Naive thymus-derived CD4-positive, alpha-beta T cell (primary cell): ENCODE results near the gene LIMS2. TPM values are rescaled to one million over a fixed set of nuclear protein-coding genes. Genes with fewer than 3 reads are reported as not detected.

Experiments
- ATAC-seq: fragments of 150-1000 bp; cut with Tn5 transposase; 2 replicates; pipeline ENCODE4 v1.10.0; 2021; ENCODE audit warnings: mild to moderate bottlenecking, moderate library complexity
- CTCF ChIA-PET: fragments of 350-600 bp; sonication (Branson Sonifier 250); formaldehyde crosslinking; loops from one replicate; lab custom pipeline; 2021; ENCODE audit warnings: antibody characterized with exemption; lab: Charles Lee
- POLR2A ChIA-PET: fragments of 350-600 bp; sonication (Branson Sonifier 250); formaldehyde crosslinking; loops from one replicate; lab custom pipeline; 2021; ENCODE audit warnings: antibody characterized with exemption, inconsistent platforms; lab: Charles Lee
- DNase-seq, 9 donors: peaks; one replicate each; pipeline versions ENCODE4 v3.0.0 to v3.0.0-alpha.2; 2020 to 2022; ENCODE audit warnings: mixed read lengths in 1 of 9
- H3K27ac ChIP-seq: one replicate; pipeline ENCODE4 v1.7.0; 2013; ENCODE audit warnings: mild to moderate bottlenecking, low read depth, low read length, moderate library complexity
- H3K27me3 ChIP-seq, 2 donors: one replicate each; pipeline ENCODE4 v1.7.0; 2013; ENCODE audit warnings: low read length in 2 of 2, mild to moderate bottlenecking in 2 of 2, moderate library complexity in 2 of 2; ENCODE audit not compliant: control insufficient read depth in 2 of 2, insufficient read depth in 2 of 2
- H3K36me3 ChIP-seq, 3 experiments: 1 replicate in 2 of 3; 2 replicates in 1 of 3; pipeline ENCODE4 v1.7.0; 2013; ENCODE audit warnings: low read length in 3 of 3, mild to moderate bottlenecking in 3 of 3, moderate library complexity in 1 of 3; ENCODE audit not compliant: insufficient read depth in 3 of 3, control insufficient read depth in 2 of 3
- H3K4me1 ChIP-seq, 2 donors: one replicate each; pipeline ENCODE4 v1.7.0; 2013; ENCODE audit warnings: low read length in 2 of 2, mild to moderate bottlenecking in 2 of 2, moderate library complexity in 1 of 2; ENCODE audit not compliant: control insufficient read depth in 2 of 2, insufficient read depth in 2 of 2
- H3K4me3 ChIP-seq: 2 replicates; pipeline ENCODE4 v1.7.0; 2013; ENCODE audit warnings: mild to moderate bottlenecking, low read length
- H3K9me3 ChIP-seq, 3 experiments: 1 replicate in 2 of 3; 2 replicates in 1 of 3; pipeline ENCODE4 v1.7.0; 2013; ENCODE audit warnings: low read length in 3 of 3; ENCODE audit not compliant: control insufficient read depth in 2 of 3
- H3K27ac Mint-ChIP-seq, 9 donors: one replicate each; pipeline ENCODE4 v1.8.0; 2020 to 2022; ENCODE audit warnings: mixed read lengths in 9 of 9, mild to moderate bottlenecking in 8 of 9, moderate library complexity in 5 of 9, inconsistent platforms in 2 of 9
- H3K27me3 Mint-ChIP-seq, 5 donors: one replicate each; pipeline ENCODE4 v1.8.0; 2021 to 2022; ENCODE audit warnings: mixed read lengths in 5 of 5, mild to moderate bottlenecking in 1 of 5
- H3K36me3 Mint-ChIP-seq, 5 donors: one replicate each; pipeline ENCODE4 v1.8.0; 2020 to 2022; ENCODE audit warnings: mixed read lengths in 5 of 5, mild to moderate bottlenecking in 3 of 5, inconsistent platforms in 1 of 5
- H3K4me1 Mint-ChIP-seq, 7 donors: one replicate each; pipeline ENCODE4 v1.8.0; 2020 to 2022; ENCODE audit warnings: mixed read lengths in 7 of 7, mild to moderate bottlenecking in 3 of 7, inconsistent platforms in 1 of 7
- H3K4me3 Mint-ChIP-seq, 10 donors: one replicate each; pipeline ENCODE4 v1.8.0; 2020 to 2022; ENCODE audit warnings: mild to moderate bottlenecking in 10 of 10, mixed read lengths in 10 of 10, moderate library complexity in 6 of 10, inconsistent platforms in 2 of 10
- H3K9me3 Mint-ChIP-seq, 11 donors: one replicate each; pipeline ENCODE4 v1.8.0; 2020 to 2022; ENCODE audit warnings: mixed read lengths in 11 of 11, mild to moderate bottlenecking in 4 of 11, inconsistent platforms in 1 of 11, moderate library complexity in 1 of 11
- intact Hi-C, 2 donors: fragments of 100-400 bp; cut with micrococcal nuclease; formaldehyde crosslinking; loops; one replicate each; pipeline ENCODE4 v1.15.1; 2023
- polyA plus RNA-seq, 2 donors: library from polyadenylated mRNA; unstranded; fragments of 300-500 nt; fragmentation: Illumina TruSeq; gene quantifications; one replicate each; pipeline ENCODE4 v1.2.3, GENCODE V29; 2021
- total RNA-seq, 6 experiments: library from RNA in 5 of 6; stranded (reverse) in 5 of 6; gene quantifications; 1 replicate in 5 of 6; 2 replicates in 1 of 6; pipeline ENCODE4 v1.2.3 and lab custom pipeline; 2021 to 2026

LIMS2 gene
- total and polyA plus RNA-seq, 7 experiments from 2014 or later = 5.3 to 27.0 (median 11.0) TPM

DNA sequence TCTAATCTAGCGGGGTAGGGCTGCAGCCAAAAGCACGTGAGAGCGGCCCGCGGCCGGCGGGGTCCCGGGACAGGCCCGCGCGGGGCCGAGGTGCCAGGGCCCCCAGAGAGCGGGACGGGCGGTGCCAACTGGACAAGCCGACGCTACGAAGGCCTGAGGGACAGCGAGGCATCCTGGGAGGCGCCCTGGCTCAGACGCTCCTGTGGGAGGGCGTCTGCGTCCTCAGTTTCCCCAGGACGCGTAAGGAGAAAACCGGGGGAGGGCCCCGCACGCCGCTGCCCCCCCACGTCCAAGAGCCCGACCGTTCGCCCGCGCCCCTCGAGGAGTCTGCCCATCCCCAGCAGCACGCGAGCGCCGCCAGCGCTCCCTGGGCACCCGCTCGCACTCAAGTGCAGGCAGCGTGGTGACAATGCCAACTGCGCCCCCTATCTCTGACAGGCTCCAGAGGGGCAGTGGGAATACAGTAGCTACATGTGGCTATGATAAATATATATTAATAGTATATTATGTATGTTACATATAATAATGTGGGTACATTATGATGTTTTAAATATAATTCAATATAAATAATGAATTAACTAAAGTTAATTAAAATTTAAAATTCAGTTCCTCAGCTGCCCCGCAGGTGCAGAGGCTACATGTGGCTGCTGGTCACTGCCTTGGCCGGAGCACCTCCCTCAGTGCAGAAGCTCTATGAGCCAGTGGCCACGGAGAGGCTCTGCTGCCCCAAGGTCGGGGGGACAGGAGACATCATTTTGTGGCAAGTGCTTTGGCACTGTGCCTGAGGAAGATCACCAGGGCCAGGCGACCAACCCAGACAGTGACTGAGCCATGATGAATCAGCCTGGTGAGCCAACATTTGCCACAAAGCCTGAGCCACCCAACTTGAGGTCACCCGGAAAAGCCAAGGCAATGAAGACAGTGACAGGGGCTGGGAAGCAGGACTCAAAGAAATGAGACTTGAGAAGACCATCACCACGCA, 20.5 kb upstream of the LIMS2 start:
- Histone ChIP-seq H3K27ac (no peak overlapping the region), H3K36me3 (no peaks in the 10 kb centered on the region), H3K9me3 (peaks cover 0 to 2% (median 0%) of the 10 kb centered on the region in 3 experiments), H3K4me3 (no peak overlapping the region), H3K27me3 (no peaks in the 10 kb centered on the region), H3K4me1 (peaks cover 4 to 6% of the 10 kb centered on the region in 2 donors)
- DNase-seq (peak in 8 of 9 donors; percentile 14 to 58 (median 52)), ATAC-seq (peak; percentile 44)
- POLR2A ChIA-PET = no interaction called here
- H3K9me3 Mint-ChIP-seq = peaks cover 8 to 17% (median 15%) of the 10 kb centered on the region in 11 donors
- CTCF ChIA-PET = interaction anchor here (0.8 kb wide), 2 partner anchors 11 to 105 kb away, joined by 3 to 5 read pairs; no protein-coding TSS in a partner anchor
- H3K27me3 Mint-ChIP-seq = peaks cover 0 to 3% (median 0%) of the 10 kb centered on the region in 5 donors
- peak overlapping the region in 5 of 10 donors; percentile 35 to 54 (median 38) for H3K4me3 Mint-ChIP-seq
- intact Hi-C loops = no loop called here
- H3K36me3 Mint-ChIP-seq = peaks cover 7 to 22% (median 11%) of the 10 kb centered on the region in 5 donors
- H3K27ac Mint-ChIP-seq = no peak overlapping the region
- H3K4me1 Mint-ChIP-seq = peaks cover 0 to 13% (median 8%) of the 10 kb centered on the region in 7 donors

DNA sequence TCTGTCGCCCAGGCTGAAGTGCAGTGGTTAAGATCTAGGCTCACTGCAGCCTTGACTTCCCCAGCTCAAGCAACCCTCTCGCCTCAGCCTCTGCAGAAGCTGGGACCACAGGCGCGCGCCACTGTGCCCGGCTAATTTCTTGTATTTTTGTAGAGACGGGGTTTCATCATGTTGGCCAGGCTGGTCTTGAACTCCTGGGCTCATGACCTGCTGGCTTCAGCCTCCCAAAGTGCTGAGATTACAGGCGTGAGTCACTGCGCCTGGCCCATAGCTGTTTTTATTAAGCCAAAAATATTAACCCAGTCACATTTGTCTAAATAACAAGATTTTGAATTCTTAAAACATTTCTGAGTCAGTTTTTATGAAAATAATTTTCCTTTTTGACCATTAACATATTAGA, 19.7 kb upstream of the LIMS2 start:
- Histone ChIP-seq H3K36me3 (no peaks in the 10 kb centered on the region), H3K27ac (no peak overlapping the region), H3K4me3 (no peak overlapping the region), H3K9me3 (peaks cover 0 to 9% (median 0%) of the 10 kb centered on the region in 3 experiments), H3K4me1 (no peaks in the 10 kb centered on the region), H3K27me3 (no peaks in the 10 kb centered on the region)
- ATAC-seq (no peak), DNase-seq (no peak)
- Mint-ChIP-seq H3K27me3 (peaks cover 0 to 3% (median 0%) of the 10 kb centered on the region in 5 donors), H3K9me3 (peaks cover 8 to 25% (median 15%) of the 10 kb centered on the region in 11 donors), H3K4me1 (peaks cover 0 to 5% (median under 1%) of the 10 kb centered on the region in 7 donors), H3K4me3 (no peak overlapping the region), H3K36me3 (peaks cover 7 to 23% (median 11%) of the 10 kb centered on the region in 5 donors), H3K27ac (no peak overlapping the region)
- ChIA-PET CTCF (no interaction called here), POLR2A (no interaction called here)
- intact Hi-C loops = no loop called here

- Histone ChIP-seq H3K27ac (no peak overlapping the region), H3K27me3 (no peaks in the 10 kb centered on the region), H3K4me3 (no peak overlapping the region), H3K36me3 (no peaks in the 10 kb centered on the region), H3K9me3 (peaks cover 0 to 9% (median 0%) of the 10 kb centered on the region in 3 experiments), H3K4me1 (no peaks in the 10 kb centered on the region)
- POLR2A ChIA-PET = interaction anchor here (1.7 kb wide), 1 partner anchor 11 kb away, joined by 4 read pairs; the partner anchor contains the start of gene SFT2D3
- Mint-ChIP-seq H3K27me3 (peaks cover 0 to 29% (median 0%) of the 10 kb centered on the region in 5 donors), H3K27ac (no peak overlapping the region), H3K9me3 (peaks cover 8 to 44% (median 22%) of the 10 kb centered on the region in 11 donors), H3K36me3 (peaks cover 7 to 15% (median 12%) of the 10 kb centered on the region in 5 donors), H3K4me1 (no peaks in the 10 kb centered on the region), H3K4me3 (no peak overlapping the region)
- intact Hi-C loops = no loop called here
- no peak for ATAC-seq
- DNase-seq = no peak
- CTCF ChIA-PET = no interaction called here
Observed at GRCh38 chr2:127690696-127691095, 15.4 kb upstream of the LIMS2 start.

DNA sequence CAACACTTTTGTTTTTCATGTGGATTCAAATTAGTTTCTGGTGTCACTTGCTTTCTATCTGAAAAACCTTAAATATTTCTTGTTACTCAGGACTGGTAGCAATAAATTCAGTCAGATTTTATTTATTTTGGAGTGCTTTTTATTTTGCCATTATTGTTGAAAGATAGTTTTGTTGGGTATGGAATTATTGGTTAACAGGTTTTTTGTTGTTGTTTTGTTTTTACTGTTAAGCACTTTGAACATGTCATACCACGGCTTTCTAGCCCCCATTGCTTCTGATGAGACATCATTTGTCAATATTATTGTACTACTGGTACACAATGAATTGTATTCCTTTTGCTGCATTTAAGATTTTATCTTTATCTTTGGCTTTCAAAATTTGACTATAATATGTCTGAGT, 13.1 kb upstream of the LIMS2 start:
- Mint-ChIP-seq H3K4me3 (no peak overlapping the region), H3K27ac (no peak overlapping the region), H3K27me3 (peaks cover 0 to 37% (median 0%) of the 10 kb centered on the region in 5 donors), H3K36me3 (peaks cover 7 to 15% (median 12%) of the 10 kb centered on the region in 5 donors), H3K9me3 (peaks cover 8 to 44% (median 22%) of the 10 kb centered on the region in 11 donors), H3K4me1 (no peaks in the 10 kb centered on the region)
- intact Hi-C loops = no loop called here
- ChIA-PET POLR2A (no interaction called here), CTCF (no interaction called here)
- no peaks in the 10 kb centered on the region for H3K36me3 ChIP-seq
- no peaks in the 10 kb centered on the region for H3K27me3 ChIP-seq
- DNase-seq (no peak), ATAC-seq (no peak)
- peaks cover 0 to 9% (median 0%) of the 10 kb centered on the region in 3 experiments for H3K9me3 ChIP-seq
- no peak overlapping the region for H3K4me3 ChIP-seq
- H3K4me1 ChIP-seq = no peaks in the 10 kb centered on the region
- no peak overlapping the region for H3K27ac ChIP-seq

- H3K4me1 ChIP-seq = no peaks in the 10 kb centered on the region
- ChIA-PET CTCF (no interaction called here), POLR2A (no interaction called here)
- DNase-seq = no peak
- intact Hi-C loops = no loop called here
- peaks cover 0 to 4% (median 0%) of the 10 kb centered on the region in 3 experiments for H3K9me3 ChIP-seq
- H3K36me3 ChIP-seq = no peaks in the 10 kb centered on the region
- Mint-ChIP-seq H3K9me3 (peaks cover 0 to 25% (median 7%) of the 10 kb centered on the region in 11 donors), H3K4me1 (peaks cover 0 to 11% (median 5%) of the 10 kb centered on the region in 7 donors), H3K4me3 (no peak overlapping the region), H3K27ac (no peak overlapping the region), H3K27me3 (peaks cover 0 to 56% (median 0%) of the 10 kb centered on the region in 5 donors), H3K36me3 (peaks cover 0 to 6% (median 0%) of the 10 kb centered on the region in 5 donors)
- no peak overlapping the region for H3K27ac ChIP-seq
- H3K27me3 ChIP-seq = no peaks in the 10 kb centered on the region
- H3K4me3 ChIP-seq = no peak overlapping the region
- no peak for ATAC-seq
Observed at GRCh38 chr2:127685410-127686080, 10.2 kb upstream of the LIMS2 start.

GRCh38 chr2:127683757-127684156, 8.4 kb upstream of the LIMS2 start:
- Mint-ChIP-seq H3K9me3 (peaks cover 0 to 10% (median 4%) of the 10 kb centered on the region in 11 donors), H3K4me3 (no peak overlapping the region), H3K27me3 (peaks cover 0 to 55% (median 1%) of the 10 kb centered on the region in 5 donors), H3K27ac (no peak overlapping the region), H3K36me3 (peaks cover 0 to 4% (median 0%) of the 10 kb centered on the region in 5 donors), H3K4me1 (peaks cover 0 to 11% (median 5%) of the 10 kb centered on the region in 7 donors)
- no peak for DNase-seq
- ChIA-PET POLR2A (no interaction called here), CTCF (no interaction called here)
- Histone ChIP-seq H3K27me3 (no peaks in the 10 kb centered on the region), H3K27ac (no peak overlapping the region), H3K4me3 (no peak overlapping the region), H3K4me1 (no peaks in the 10 kb centered on the region), H3K9me3 (no peaks in the 10 kb centered on the region), H3K36me3 (no peaks in the 10 kb centered on the region)
- no peak for ATAC-seq
- intact Hi-C loops = no loop called here
